ENCODE measurements around the gene ATP8B3.

Gene ATP8B3

GRCh38 chr19:1833540-1833939 is 21.5 kb upstream of the ATP8B3 start:
- no peak for DNase-seq (ENCODE audit: low read depth, low spot score)

- DNase-seq (ENCODE audit: low read depth, low spot score): no peak
Measured at GRCh38 chr19:1832046-1832663, 20.1 kb upstream of the ATP8B3 start.

GRCh38 chr19:1830978-1831377 is 18.9 kb upstream of the ATP8B3 start:
- DNase-seq (ENCODE audit: low read depth, low spot score): no peak

GRCh38 chr19:1830568-1830967 is 18.5 kb upstream of the ATP8B3 start:
- DNase-seq (ENCODE audit: low read depth, low spot score): no peak

GRCh38 chr19:1829958-1830357 is 17.9 kb upstream of the ATP8B3 start:
- no peak for DNase-seq (ENCODE audit: low read depth, low spot score)

GRCh38 chr19:1828279-1829238 is 16.5 kb upstream of the ATP8B3 start:
- no peak for DNase-seq (ENCODE audit: low read depth, low spot score)

GRCh38 chr19:1827566-1828278 is 15.6 kb upstream of the ATP8B3 start:
- DNase-seq (ENCODE audit: low read depth, low spot score): no peak

- no peak for DNase-seq (ENCODE audit: low read depth, low spot score)
Measured at GRCh38 chr19:1826557-1827521, 14.8 kb upstream of the ATP8B3 start.

GRCh38 chr19:1825909-1826556 is 14.0 kb upstream of the ATP8B3 start:
- peak; percentile 55 for DNase-seq (ENCODE audit: low read depth, low spot score)

- no peak for DNase-seq (ENCODE audit: low read depth, low spot score)
Measured at GRCh38 chr19:1824252-1824622, 12.2 kb upstream of the ATP8B3 start.

GRCh38 chr19:1823539-1824251 is 11.6 kb upstream of the ATP8B3 start:
- no peak for DNase-seq (ENCODE audit: low read depth, low spot score)

GRCh38 chr19:1823020-1823419 is 10.9 kb upstream of the ATP8B3 start:
- DNase-seq (ENCODE audit: low read depth, low spot score): no peak

- DNase-seq (ENCODE audit: low read depth, low spot score): no peak
Measured at GRCh38 chr19:1822210-1822609, 10.1 kb upstream of the ATP8B3 start.

GRCh38 chr19:1819341-1820255 is 7.5 kb upstream of the ATP8B3 start:
- DNase-seq (ENCODE audit: low read depth, low spot score): no peak

- DNase-seq (ENCODE audit: low read depth, low spot score): no peak
Measured at GRCh38 chr19:1818549-1819195, 6.6 kb upstream of the ATP8B3 start.

GRCh38 chr19:1817553-1818179 is 5.6 kb upstream of the ATP8B3 start:
- no peak for DNase-seq (ENCODE audit: low read depth, low spot score)

GRCh38 chr19:1816530-1817298 is 4.6 kb upstream of the ATP8B3 start:
- DNase-seq (ENCODE audit: low read depth, low spot score): no peak
